NCI-H2196 (cell line): ENCODE results near the gene GPR135.
"Not testable (repeated sequence)": the region's sequence is repeated elsewhere in the genome, so short reads cannot be mapped to it uniquely, and the experiment has no call there.

Source experiments
- DNase-seq: peaks from one replicate; lab custom pipeline; 2025; ENCODE audit not compliant: unreplicated experiment; lab: John Stamatoyannopoulos, UW

Gene GPR135

DNA sequence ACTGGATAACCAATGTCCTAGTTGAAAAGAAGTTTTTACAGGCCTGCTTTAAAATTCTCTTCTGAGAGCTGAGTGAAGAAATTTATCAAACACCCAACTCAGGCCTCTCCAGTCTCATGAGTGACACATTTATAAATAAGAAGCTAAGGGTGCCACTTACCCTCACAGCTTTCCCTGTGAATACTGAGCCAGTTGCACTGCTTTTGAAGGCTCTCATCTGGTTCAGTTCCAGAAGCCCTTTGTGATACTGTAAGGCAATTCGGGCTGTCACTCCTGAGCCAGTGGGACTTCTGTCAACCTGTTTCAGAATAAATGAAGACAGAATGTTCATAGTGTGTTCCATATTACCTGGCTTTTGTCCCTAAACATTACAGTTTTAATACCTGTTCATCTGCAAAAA lies 10.5 kb upstream of the GPR135 start:
- no peak for DNase-seq

DNA sequence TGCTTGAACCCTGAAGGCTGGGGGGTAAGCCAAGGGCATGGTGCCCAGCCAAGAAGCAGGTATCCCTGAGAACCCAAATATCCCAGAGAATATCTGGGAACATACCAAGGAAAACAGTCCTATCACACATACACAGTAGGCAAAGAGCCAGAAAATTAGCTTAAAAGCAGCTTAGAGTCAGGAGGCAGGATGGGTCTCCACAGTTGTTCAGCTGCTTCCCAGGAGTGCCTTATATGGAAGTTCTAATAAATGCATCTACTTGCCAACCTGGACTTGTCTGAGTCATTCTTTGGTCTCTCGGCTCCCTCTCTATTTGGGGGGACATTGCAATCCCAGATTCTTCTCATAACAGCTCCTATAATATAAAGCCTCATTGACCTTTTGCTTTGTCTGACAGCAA lies 9.0 kb upstream of the GPR135 start:
- DNase-seq: no peak

DNA sequence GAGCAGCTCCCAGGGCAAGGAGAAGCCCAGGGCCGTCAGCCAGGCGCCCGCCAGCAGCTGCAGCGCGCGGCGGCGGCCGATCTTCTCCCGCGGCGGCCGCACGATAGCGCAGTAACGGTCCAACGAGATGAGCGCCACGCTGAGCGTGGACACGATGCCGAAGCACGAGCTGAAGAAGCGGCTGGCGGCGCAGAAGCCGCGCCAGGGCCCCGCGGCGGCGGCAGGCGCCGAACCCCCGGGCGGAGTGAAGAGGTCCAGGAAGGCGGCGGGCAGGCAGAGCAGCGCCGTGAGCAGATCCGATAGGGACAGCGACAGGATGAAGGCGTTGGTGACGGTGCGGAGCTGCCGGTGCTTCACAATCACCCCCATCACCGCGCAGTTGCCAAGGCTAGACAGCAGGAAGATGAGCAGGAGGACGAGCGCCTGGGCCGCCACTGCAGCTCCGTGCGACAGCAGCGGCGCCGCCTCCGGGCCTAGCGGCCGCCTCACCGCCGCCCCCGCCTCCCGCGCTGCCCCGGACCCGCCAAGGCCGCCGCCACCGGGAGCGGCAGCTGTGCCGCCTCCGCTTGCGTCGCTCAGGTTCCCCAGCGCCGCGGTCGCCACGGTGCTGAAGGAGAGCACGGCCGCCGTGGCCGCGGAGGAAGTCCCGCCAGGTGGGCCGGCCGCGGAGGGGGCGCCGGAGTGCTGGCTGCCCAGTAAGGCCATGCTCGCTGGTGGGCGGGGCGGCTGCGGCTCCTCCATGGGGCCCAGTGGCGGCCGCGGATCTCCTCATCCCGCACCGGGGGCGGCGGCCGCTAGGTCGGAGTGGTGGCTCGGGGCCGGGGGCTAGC lies 479 bp downstream of the GPR135 start:
- DNase-seq: peak; percentile 49

DNA sequence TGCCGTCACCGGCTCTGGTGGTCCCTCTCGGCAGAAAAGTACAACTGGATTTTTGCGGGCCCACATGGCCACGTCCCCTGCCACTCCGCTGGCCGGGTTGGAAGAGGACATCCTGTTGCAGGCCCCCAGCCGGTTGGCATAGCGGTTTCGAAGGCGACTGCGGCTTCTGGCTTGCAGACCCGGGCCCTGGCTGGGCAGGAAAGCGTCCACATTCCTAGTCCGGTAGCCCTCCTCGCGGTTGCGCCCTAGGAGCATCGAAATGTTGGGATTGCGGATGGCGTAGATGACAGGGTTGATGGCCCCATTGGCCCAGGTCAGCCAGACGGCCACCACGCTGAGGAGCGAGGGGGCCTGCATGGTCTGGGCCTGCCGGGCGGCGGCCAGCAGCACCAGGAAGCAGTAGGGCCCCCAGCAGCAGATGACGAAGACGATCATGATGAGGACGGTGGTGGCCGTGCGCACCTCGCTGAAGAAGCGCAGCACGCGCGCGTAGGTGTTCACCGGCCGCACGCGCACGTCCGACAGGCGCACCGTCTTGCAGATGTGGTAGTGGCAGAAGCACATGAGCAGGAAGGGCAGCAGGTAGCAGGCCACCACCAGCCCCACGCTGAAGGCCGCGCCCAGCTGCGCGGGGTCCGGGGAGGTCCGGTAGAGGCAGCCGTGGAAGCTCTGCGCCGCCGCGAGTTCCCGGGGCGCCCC lies 1.2 kb downstream of the GPR135 start:
- DNase-seq: no peak

DNA sequence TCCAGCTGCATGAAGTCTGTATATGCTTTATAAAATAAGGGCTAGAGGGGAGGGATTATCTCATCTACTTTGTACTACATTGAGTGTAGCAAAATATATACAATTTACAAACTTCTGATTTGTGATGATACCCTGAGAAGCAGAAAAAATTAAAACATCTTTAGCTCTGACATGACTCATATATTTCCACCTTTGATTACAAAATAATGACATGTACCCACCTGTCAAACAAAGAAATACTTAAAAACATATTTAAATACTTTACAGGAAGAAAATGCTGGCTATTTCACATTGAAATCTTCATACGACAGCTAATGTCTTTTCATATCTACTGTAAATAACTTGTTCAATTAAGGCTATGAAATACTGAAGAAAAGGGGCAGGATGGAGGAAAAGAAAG lies 3.3 kb downstream of the GPR135 start:
- DNase-seq: no peak

DNA sequence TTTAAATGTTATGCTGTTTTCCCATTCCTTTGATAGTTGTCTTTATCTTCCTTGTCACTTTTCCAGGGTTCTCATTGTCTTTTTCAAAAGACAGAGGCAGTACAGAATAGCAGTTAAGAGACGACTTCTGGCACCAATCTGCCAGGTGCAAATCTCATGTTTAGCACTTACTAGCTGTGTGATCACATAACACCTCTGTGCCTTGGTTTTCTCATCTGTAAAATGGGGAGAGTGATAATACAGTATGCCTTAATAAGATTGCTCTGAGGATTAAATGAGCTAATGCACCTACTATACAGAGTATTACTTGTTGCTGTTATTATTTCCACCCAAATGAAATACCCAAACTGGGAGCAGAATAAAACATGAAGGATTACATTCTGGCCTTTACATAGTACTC lies 4.8 kb downstream of the GPR135 start:
- DNase-seq: no peak

DNA sequence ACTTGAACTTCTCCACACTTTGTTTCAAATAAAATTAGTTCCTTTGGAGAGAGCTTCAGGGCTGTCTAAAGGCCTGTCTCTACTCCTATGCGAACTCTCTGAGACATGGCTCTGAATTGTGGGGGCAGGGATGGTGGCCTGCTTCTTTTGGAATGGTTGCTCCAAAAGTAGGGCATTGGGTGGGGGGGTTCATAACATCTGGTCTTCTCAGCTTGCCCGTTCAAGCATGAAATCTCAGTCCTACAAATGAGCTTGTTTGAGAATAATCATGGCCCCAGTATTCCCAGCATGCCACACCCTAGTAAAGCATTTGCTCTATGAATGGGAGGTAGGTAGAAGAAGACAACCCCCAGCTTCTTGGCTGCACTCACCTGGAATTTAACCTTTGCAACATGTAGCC lies 6.7 kb downstream of the GPR135 start:
- DNase-seq: no peak

DNA sequence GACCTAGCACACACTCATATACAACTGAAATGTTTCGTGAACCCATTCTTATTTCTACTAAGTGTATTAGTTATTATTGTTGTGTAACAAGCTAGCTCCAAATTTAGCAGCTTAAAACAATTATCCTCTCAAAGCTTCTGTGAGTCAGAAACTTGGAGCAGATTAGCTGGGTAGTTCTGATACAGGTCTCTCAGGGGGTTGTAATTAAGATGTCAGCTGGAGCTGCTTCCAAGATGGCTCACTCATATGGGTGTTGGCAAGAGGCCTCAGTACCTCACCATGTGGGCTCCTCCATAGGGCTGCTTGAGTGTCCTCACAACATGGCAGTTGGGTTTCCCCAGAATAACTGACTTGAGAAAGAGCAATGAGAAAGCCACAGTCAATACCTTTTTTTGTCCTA lies 9.8 kb downstream of the GPR135 start:
- DNase-seq: no peak

DNA sequence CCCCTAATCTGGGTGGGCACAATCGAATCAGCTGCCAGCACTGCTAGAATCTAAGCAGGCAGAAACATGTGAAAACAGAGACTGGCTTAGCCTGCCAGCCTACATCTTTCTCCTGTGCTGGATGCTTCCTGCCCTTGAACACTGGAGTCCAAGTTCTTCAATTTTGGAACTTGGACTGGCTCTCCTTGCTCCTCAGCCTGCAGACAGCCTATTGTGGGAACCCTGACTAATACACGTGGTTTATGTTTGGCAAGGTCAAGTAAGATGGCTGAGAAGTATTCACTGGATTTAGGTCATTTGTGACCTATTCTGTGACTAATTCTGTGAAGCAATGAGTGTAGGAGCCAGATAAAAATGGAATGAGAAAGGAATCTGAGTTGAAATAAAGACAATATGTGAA lies 11.0 kb downstream of the GPR135 start:
- DNase-seq: no peak

DNA sequence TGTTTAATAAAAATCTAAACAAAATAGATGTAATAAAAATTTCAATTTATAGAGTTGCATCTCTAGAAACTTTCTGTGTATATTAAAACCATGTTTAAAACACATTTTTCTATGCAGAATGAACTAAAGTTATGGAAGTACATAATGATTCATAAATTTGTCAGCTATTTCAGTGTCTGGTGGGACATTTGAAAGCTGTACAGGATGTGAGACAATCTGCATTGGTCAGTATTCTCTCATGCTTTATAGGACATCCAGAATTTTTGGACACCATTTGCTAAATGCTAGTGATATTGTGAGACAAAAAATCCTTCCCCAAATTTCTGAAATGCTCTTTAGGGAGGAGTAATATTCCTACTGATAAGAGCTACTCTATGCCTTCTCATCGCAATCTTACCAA lies 13.3 kb downstream of the GPR135 start:
- DNase-seq: no peak

DNA sequence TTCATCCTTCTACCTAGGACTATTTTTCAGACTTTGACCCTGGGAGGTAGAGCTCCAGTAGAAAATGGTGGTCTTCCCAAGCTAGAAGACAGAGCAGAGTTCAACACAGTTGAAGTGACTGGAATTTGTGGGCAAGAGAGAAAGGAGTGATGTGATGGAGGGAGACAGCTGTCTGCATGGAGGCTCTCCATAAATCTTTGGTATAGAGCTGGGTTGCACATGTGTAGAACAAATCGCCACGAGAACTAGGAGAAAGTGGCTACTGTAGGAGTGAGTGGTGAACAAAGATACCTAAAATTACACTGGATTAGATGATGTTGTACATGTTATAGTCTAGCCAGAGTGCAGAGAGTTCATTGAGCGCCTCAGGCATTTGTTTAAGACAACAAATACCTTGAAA lies 14.5 kb downstream of the GPR135 start:
- DNase-seq: no peak

DNA sequence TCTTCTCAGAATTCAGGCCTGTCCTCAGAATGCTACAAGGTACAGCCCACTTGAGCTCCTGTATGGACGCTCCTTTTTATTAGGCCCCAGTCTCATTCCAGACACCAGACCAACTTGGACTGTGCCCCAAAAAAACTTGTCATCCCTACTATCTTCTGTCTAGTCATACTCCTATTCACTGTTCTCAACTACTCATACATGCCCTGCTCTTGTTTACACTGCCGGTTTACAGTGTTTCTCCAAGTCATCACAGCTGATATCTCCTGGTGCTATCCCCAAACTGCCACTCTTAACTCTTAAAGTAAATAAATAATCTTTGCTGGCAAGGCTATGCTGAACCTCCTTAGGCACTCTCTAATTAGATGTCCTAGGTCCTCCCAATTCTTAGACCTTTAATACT lies 16.5 kb downstream of the GPR135 start:
- not testable (repeated sequence) for DNase-seq

DNA sequence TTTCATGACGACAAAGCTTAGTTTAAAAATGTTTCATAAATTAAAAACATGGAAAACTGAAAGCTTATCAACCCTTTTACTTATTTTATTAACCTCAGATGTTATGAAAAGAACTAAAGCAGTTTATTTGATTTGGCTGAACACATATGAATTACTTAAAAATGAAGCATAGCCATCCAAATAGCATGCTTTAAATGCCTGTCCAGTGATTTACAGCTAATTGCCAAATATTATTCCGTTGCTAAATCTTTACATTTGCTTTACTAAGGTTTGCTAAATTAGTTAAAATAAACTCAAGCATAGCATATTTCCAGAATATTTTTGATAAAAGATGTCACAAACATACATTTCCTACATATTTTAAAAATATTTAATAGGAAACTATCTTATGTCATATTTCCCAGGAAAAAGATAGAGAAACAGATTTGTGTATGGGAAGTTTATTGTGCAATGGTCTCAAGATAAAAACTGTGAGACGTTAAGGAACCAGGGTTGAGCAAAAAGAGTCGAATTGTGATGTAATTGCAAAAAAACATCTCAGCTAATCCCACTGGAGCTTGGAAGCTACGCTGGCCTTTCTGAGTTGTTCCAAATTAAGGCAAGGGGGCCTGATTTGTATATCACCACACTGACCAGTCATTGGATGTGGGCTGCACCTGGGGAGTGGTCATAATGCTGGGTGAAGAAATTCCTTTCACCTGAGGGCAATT lies 25.8 kb downstream of the GPR135 start:
- no peak for DNase-seq

DNA sequence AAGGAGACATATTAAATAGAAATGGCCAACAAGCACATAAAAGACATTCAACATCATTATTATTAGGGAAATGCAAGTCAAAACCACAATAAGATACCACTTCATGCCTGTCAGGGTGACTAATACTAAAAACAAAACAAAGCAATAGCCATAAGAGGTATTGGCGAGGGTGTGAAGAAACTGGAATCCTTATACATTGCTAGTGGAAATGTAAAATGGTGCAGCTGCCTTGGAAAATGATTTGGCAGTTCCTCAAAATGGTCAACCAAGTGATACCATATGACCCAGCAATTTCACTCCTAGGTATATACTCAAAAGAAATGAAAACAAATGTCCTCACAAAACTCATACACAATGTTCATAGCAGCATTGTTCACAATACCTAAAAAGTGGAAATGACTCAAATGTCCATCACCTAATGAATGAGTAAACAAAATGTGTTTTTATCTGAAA lies 27.0 kb downstream of the GPR135 start:
- DNase-seq: no peak

DNA sequence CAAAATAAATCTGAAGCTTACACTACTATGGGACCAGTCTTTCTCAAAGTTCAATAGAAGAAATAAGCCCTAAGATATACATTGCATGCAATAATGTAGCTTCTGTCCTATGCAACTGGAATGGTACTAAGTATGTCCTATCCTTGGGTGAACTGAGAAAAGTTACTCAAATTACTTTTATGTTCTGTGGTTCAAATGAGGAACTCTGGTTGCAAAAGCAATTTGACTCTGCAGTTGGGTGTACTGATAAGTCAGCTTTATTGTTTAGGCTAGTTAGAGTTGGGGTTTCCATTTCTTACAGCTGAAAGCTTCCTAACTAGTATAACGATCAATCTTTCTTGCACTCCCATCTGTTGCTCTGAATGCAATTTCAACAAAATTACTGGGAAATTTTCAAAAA lies 29.2 kb downstream of the GPR135 start:
- DNase-seq: no peak

DNA sequence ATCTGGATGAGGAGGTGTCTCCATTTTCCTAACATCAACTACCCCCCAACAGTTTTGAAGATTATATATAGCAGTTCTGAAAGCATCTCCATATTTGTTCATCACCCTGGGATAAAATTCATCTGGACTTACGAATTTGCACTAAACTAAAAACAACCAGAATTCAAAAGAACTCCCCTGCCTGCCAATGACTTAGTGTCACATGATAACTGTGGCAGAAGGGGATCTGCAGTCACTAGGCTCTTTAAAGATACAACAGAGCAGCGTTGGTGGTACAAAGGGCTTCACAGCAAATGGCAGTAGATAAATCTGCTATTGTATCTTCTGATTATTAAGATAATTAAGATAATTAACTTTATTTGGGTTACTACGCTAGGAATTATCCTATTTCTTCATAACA lies 30.1 kb downstream of the GPR135 start:
- no peak for DNase-seq

DNA sequence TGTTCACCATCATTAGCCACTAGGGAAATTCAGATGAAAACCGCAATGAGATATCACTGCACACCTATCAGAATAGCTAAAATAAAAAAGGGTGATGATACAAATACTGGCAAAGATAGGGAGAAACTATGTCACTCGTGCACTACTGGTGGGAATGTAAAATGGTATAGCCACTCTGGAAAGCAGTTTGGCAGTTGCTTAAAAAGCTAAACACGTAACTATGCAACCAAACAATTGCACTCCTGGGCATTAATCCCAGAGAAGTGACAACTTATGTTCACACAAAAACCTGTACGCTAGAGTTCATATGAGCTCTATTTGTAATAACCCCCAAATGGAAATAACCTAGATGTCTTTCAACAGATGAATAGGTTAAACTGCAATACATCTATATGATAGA lies 35.4 kb downstream of the GPR135 start:
- DNase-seq: no peak

DNA sequence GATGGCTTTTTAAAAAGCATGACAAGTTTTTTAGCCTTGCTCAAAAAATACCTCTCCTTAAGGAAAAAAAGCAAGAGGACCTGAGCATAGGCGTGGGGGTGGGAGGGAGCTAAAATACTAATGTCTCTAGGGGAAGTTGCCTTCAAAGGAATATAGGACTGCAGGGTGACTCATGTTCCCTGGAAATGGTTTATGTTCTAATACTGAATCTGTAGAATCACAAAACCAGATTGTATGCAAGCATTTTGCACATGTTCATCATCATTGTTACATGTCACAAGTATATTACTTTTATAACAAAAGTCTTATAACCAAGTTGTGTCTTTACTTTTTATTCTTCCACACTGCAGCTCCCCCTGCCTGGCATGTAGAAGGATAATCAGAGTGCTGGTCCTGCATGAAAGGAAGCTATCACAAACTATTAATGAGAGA lies 36.6 kb downstream of the GPR135 start:
- no peak for DNase-seq

DNA sequence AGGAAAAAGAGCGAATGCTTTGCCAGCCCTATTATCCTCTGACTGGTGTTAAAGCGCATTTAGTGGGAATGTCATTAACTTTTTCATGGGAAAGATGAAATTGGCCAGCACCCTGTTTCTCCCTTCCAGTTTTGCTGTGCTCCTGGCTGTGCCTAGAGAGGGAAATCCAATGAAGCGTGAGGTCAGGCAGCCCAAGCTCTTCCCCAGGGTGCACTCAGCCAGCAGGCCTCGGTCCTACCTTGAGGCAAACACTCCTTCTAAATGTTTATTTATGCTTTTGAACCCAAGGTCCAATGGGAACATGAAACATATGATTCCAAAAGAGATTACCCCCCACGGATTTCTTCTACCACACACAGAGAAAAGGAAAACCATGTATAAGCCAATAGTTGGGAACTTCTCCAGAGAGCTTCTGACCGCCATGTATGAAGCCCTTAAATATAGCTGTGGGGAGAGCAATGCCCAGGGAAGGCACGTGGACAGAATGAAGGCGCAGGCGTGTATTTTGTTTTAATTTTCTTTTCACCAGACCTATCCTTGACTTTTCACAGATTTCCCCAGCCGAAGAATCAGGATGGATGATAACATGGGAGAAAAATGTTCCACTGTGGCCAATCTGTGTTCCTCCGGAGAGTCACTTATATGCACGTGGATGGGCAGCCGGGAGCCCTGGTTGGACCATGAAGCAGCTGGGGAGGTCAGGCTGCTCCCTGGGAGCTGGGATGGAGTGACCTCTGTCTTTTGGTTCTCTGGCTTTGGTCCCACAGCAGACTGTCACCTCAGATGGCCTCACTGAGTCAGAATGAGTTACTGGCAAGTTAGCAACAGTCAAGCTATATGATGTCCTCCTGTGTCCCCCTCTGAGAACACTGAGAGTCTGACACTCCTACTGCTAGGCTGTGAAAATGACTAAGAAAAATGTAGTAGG lies 37.3 kb downstream of the GPR135 start:
- no peak for DNase-seq

DNA sequence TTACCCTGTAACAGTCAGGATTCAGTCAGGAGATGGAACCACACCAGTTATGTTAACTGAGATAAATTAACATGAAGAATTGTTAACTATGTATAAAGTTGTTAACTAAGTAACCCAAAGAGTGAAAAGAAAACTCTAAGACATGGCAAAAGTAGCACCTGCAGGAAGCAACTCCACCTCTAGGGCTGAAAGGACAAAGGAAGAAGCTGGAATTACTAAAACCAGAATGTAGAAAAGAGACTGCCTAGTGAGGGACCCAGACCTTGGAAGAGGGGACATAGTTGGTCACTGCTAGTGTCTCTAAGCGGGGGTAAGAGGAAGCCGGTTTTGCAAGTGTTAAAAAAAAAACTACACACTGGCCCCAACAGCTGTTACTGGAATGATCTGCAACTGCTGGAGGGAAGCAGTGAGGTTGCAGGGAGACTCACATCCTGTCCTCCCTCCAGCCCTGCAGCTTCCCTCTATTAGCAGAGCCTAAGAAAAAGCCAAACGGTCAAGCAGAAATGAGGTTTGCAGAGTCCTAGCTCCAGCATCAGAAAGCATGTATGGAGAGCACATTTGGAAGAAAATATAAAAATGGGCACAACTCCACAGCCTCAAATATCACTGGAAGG lies 39.8 kb downstream of the GPR135 start:
- DNase-seq: no peak
